ENCODE measurements around the gene WNT1. TPM values are rescaled to one million over a fixed set of nuclear protein-coding genes. Genes with fewer than 3 reads are reported as not detected.

The WNT1 gene
- total and polyA plus RNA-seq, 2 donors (not counting 3 experiments of a cell fraction or from before 2014, with no cell fraction given), result not detected

DNA sequence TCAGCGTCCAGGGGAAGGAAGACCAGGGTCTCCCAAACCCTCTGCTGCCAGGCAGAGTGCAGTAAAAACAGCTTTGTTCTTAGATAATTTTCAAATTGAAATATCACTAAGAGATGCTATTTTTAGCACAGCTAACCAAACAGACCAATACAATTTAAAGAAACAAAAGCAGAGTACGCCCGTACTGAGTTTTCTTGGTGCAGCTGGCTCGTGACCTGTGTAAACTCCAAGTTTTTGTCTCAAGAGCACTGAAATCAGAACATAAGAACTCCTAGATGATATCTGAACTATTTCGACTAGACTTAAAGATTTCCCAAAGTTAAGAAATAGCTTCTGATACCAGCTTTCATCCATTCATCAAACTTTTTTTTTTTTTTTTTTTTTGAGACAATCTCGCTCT is 31.2 kb upstream of the WNT1 start:
- dilution Hi-C loops (cut with MboI; ENCODE audit: extremely low pct_ligation_motif_present, low sequenced_read_pairs) (no loop called here), intact Hi-C loops (cut with micrococcal nuclease) (no loop called here)
- CTCF ChIA-PET, result interaction anchor here (0.7 to 1.3 kb wide), 2 partner anchors 41 to 94 kb away, joined by 3 to 4 read pairs; no protein-coding TSS in a partner anchor
- TF ChIP-seq POLR2A (IDR thresholded peaks at IDR 0.05; ENCODE audit: low read depth, low read length), result no peak
- TF ChIP-seq JUN (IDR thresholded peaks at IDR 0.05; ENCODE audit: borderline replicate concordance, insufficient read depth, insufficient read length, low read depth), result no peak
- no peak for TF ChIP-seq MYC (IDR thresholded peaks at IDR 0.05; ENCODE audit: low read depth, low read length)
- TF ChIP-seq MAX (IDR thresholded peaks at IDR 0.05; ENCODE audit: insufficient read depth, insufficient read length), result no peak
- TF ChIP-seq EZH2 (IDR thresholded peaks at IDR 0.05; ENCODE audit: borderline replicate concordance, low read depth, low read length, severe bottlenecking), result no peak
- no peak for TF ChIP-seq FOS (IDR thresholded peaks at IDR 0.05; ENCODE audit: borderline replicate concordance, insufficient read depth, low read length)
- TF ChIP-seq, protein P1, sequence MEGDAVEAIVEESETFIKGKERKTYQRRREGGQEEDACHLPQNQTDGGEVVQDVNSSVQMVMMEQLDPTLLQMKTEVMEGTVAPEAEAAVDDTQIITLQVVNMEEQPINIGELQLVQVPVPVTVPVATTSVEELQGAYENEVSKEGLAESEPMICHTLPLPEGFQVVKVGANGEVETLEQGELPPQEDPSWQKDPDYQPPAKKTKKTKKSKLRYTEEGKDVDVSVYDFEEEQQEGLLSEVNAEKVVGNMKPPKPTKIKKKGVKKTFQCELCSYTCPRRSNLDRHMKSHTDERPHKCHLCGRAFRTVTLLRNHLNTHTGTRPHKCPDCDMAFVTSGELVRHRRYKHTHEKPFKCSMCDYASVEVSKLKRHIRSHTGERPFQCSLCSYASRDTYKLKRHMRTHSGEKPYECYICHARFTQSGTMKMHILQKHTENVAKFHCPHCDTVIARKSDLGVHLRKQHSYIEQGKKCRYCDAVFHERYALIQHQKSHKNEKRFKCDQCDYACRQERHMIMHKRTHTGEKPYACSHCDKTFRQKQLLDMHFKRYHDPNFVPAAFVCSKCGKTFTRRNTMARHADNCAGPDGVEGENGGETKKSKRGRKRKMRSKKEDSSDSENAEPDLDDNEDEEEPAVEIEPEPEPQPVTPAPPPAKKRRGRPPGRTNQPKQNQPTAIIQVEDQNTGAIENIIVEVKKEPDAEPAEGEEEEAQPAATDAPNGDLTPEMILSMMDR (IDR thresholded peaks at IDR 0.05; ENCODE audit: extremely low read depth in 1 of 2, insufficient read depth in 1 of 2, low read depth in 1 of 2, low read length in 2 of 2), result no peak
- no peak for TF ChIP-seq POLR2AphosphoS5 (IDR thresholded peaks at IDR 0.05; ENCODE audit: insufficient read depth, low read depth, low read length)
- no peak for TF ChIP-seq GATA2 (IDR thresholded peaks at IDR 0.05; ENCODE audit: insufficient read depth, insufficient read length, low read depth, low read length)
- FAIRE-seq, result no peak
- BruUV-seq (replicated peaks), result no TSS peak
- no peaks in the 10 kb centered on the region for H3K4me1 ChIP-seq (ENCODE audit: control insufficient read depth, extremely low read depth, insufficient read depth, low read length)
- no peak overlapping the region for H3K9ac ChIP-seq (replicated peaks; ENCODE audit: extremely low read depth, insufficient read depth, low read length)
- peaks cover 14% of the 10 kb centered on the region for H4K20me1 ChIP-seq (replicated peaks; ENCODE audit: control insufficient read depth, extremely low read depth, insufficient read depth, low read length)
- no peak overlapping the region for H3K4me3 ChIP-seq (replicated peaks in 1 of 3; ENCODE audit: insufficient read depth in 1 of 3, low read depth in 1 of 3, low read length in 3 of 3)
- H2AFZ ChIP-seq (ENCODE audit: low read depth, low read length), result no peak overlapping the region
- H3K79me2 ChIP-seq (ENCODE audit: control insufficient read depth, insufficient read depth, low read length), result peaks cover 69% of the 10 kb centered on the region
- H3K9me3 ChIP-seq (replicated peaks; ENCODE audit: control insufficient read depth, insufficient read depth, low read length), result no peaks in the 10 kb centered on the region
- POLR2A ChIA-PET, result no interaction called here
- no peak overlapping the region for H3K4me2 ChIP-seq (ENCODE audit: insufficient read depth, low read length)
- H3K9me1 ChIP-seq (replicated peaks; ENCODE audit: control insufficient read depth, extremely low read depth, insufficient read depth, low read length), result no peaks in the 10 kb centered on the region
- H3K27ac ChIP-seq (ENCODE audit: insufficient read depth, low read depth, low read length), result no peak overlapping the region
- no peaks in the 10 kb centered on the region for H3K27me3 ChIP-seq (ENCODE audit: control insufficient read depth in 2 of 2, insufficient read depth in 2 of 2, low read length in 2 of 2)
- no peak for DNase-seq (ENCODE audit: low read depth, low spot score)
- peaks cover 5 to 6% of the 10 kb centered on the region in 2 experiments for H3K36me3 ChIP-seq (ENCODE audit: control insufficient read depth in 2 of 2, extremely low read depth in 1 of 2, insufficient read depth in 2 of 2, low read length in 2 of 2)

All from endothelial cell of umbilical vein (primary cell).